Measurements from ENCODE around the gene RBMS2. TPM values are rescaled to one million over a fixed set of nuclear protein-coding genes. Genes with fewer than 3 reads are reported as not detected.

Gene RBMS2
- total RNA-seq, 1 experiment from 2014 or later = 40.8 TPM

DNA sequence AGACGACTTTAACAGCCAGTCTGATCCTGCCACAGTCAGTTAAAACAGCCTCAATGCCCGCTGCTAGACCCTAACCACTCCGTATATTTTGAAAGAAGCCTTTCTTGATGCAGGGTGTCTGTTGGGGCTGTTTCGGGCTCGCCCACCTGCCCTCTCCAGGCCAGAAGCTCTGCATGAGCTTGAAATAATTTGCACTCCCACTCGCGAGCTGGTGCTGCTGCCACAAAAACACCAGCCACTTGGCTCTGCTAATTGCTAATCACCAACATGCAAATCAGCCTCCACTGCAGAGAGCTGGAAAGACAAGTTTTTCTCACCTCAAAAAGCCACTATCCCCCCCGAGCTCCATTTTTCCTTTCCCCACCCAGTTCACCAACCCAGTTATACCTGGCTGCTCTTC lies 93.0 kb downstream of the RBMS2 start:
- peaks cover 65 to 69% of the 10 kb centered on the region in 2 experiments; a peak in 3 of 4 replicates for H3K36me3 ChIP-seq (ENCODE audit: control insufficient read depth in 1 of 2, insufficient read depth in 2 of 2, low read length in 2 of 2)
- no TSS peak for BruUV-seq (replicated peaks)
- intact Hi-C loops (cut with micrococcal nuclease) = no loop called here
- H3K9ac ChIP-seq (ENCODE audit: low read length) = no peak overlapping the region
- H3K27ac ChIP-seq (ENCODE audit: low read depth, low read length) = no peak overlapping the region
- ChIA-PET RAD21 (ENCODE audit: low non-redundant PET in 1 of 2, low total read pairs in 2 of 2, uncharacterized antibody in 2 of 2, unreplicated experiment in 2 of 2) (no interaction called here), CTCF (no interaction called here), POLR2A (no interaction called here)
- 0 out of 2 replicates have a peak, but pooled peaks cover 3% of the 10 kb centered on the region for H4K20me1 ChIP-seq (ENCODE audit: insufficient read depth)
- H3K9me2 ChIP-seq (ENCODE audit: insufficient read depth) = no peaks in the 10 kb centered on the region
- TF ChIP-seq CEBPB (IDR thresholded peaks at IDR 0.05; ENCODE audit: low read depth) (no peak), EZH2phosphoT487 (IDR thresholded peaks at IDR 0.05; ENCODE audit: borderline replicate concordance) (no peak), JUND (IDR thresholded peaks at IDR 0.05) (no peak), SP1 (IDR thresholded peaks at IDR 0.05; ENCODE audit: low read depth) (no peak), ELF1 (IDR thresholded peaks at IDR 0.05; ENCODE audit: borderline replicate concordance, low read depth) (no peak), SIN3A (IDR thresholded peaks at IDR 0.05; ENCODE audit: low read depth) (no peak), TCF7L2 (IDR thresholded peaks at IDR 0.05; ENCODE audit: borderline replicate concordance, extremely low read depth, insufficient read depth, insufficient read length) (no peak), EZH2 (IDR thresholded peaks at IDR 0.05) (no peak), ZFX (IDR thresholded peaks at IDR 0.05) (no peak), ZNF274 (IDR thresholded peaks at IDR 0.05; ENCODE audit: low read depth, low read length) (no peak), EGR1 (IDR thresholded peaks at IDR 0.05; ENCODE audit: low read depth) (no peak), CBX3 (IDR thresholded peaks at IDR 0.05; ENCODE audit: low read depth) (no peak), POLR2A (IDR thresholded peaks at IDR 0.05; ENCODE audit: borderline replicate concordance, extremely low read depth, insufficient read depth, insufficient read length) (no peak), POLR2AphosphoS5 (IDR thresholded peaks at IDR 0.05; ENCODE audit: low read depth, low read length) (no peak), SRF (IDR thresholded peaks at IDR 0.05; ENCODE audit: low read depth) (no peak)
- TF ChIP-seq, protein P1, sequence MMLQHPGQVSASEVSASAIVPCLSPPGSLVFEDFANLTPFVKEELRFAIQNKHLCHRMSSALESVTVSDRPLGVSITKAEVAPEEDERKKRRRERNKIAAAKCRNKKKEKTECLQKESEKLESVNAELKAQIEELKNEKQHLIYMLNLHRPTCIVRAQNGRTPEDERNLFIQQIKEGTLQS (IDR thresholded peaks at IDR 0.05) = no peak
- TF ChIP-seq, protein P2, sequence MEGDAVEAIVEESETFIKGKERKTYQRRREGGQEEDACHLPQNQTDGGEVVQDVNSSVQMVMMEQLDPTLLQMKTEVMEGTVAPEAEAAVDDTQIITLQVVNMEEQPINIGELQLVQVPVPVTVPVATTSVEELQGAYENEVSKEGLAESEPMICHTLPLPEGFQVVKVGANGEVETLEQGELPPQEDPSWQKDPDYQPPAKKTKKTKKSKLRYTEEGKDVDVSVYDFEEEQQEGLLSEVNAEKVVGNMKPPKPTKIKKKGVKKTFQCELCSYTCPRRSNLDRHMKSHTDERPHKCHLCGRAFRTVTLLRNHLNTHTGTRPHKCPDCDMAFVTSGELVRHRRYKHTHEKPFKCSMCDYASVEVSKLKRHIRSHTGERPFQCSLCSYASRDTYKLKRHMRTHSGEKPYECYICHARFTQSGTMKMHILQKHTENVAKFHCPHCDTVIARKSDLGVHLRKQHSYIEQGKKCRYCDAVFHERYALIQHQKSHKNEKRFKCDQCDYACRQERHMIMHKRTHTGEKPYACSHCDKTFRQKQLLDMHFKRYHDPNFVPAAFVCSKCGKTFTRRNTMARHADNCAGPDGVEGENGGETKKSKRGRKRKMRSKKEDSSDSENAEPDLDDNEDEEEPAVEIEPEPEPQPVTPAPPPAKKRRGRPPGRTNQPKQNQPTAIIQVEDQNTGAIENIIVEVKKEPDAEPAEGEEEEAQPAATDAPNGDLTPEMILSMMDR (IDR thresholded peaks at IDR 0.05 in 2 of 3, conservative IDR thresholded peaks at IDR 0.05 in 1 of 3; ENCODE audit: borderline replicate concordance in 1 of 3, insufficient read depth in 1 of 3, low read depth in 2 of 3, low read length in 2 of 3) = no peak
- TF ChIP-seq, protein P3, sequence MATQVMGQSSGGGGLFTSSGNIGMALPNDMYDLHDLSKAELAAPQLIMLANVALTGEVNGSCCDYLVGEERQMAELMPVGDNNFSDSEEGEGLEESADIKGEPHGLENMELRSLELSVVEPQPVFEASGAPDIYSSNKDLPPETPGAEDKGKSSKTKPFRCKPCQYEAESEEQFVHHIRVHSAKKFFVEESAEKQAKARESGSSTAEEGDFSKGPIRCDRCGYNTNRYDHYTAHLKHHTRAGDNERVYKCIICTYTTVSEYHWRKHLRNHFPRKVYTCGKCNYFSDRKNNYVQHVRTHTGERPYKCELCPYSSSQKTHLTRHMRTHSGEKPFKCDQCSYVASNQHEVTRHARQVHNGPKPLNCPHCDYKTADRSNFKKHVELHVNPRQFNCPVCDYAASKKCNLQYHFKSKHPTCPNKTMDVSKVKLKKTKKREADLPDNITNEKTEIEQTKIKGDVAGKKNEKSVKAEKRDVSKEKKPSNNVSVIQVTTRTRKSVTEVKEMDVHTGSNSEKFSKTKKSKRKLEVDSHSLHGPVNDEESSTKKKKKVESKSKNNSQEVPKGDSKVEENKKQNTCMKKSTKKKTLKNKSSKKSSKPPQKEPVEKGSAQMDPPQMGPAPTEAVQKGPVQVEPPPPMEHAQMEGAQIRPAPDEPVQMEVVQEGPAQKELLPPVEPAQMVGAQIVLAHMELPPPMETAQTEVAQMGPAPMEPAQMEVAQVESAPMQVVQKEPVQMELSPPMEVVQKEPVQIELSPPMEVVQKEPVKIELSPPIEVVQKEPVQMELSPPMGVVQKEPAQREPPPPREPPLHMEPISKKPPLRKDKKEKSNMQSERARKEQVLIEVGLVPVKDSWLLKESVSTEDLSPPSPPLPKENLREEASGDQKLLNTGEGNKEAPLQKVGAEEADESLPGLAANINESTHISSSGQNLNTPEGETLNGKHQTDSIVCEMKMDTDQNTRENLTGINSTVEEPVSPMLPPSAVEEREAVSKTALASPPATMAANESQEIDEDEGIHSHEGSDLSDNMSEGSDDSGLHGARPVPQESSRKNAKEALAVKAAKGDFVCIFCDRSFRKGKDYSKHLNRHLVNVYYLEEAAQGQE (IDR thresholded peaks at IDR 0.05; ENCODE audit: low read depth) = no peak
- TF ChIP-seq, protein P4, sequence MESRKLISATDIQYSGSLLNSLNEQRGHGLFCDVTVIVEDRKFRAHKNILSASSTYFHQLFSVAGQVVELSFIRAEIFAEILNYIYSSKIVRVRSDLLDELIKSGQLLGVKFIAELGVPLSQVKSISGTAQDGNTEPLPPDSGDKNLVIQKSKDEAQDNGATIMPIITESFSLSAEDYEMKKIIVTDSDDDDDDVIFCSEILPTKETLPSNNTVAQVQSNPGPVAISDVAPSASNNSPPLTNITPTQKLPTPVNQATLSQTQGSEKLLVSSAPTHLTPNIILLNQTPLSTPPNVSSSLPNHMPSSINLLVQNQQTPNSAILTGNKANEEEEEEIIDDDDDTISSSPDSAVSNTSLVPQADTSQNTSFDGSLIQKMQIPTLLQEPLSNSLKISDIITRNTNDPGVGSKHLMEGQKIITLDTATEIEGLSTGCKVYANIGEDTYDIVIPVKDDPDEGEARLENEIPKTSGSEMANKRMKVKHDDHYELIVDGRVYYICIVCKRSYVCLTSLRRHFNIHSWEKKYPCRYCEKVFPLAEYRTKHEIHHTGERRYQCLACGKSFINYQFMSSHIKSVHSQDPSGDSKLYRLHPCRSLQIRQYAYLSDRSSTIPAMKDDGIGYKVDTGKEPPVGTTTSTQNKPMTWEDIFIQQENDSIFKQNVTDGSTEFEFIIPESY (IDR thresholded peaks at IDR 0.05; ENCODE audit: extremely low read depth, insufficient replicate concordance, low read length) = no peak
- TF ChIP-seq, protein P5, sequence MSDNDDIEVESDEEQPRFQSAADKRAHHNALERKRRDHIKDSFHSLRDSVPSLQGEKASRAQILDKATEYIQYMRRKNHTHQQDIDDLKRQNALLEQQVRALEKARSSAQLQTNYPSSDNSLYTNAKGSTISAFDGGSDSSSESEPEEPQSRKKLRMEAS (IDR thresholded peaks at IDR 0.05) = no peak
- H3K4me2 ChIP-seq (ENCODE audit: low read length) = no peak overlapping the region
- no peaks in the 10 kb centered on the region for H3K27me3 ChIP-seq (ENCODE audit: insufficient read depth, low read length)
- no peak overlapping the region for H3K4me3 ChIP-seq (replicated peaks in 1 of 2; ENCODE audit: low read depth in 1 of 2, low read length in 2 of 2)
- H3K79me2 ChIP-seq (ENCODE audit: insufficient read depth, low read length) = peaks cover 26% of the 10 kb centered on the region
- H2AFZ ChIP-seq (ENCODE audit: low read depth, low read length, poor library complexity, severe bottlenecking) = no peak overlapping the region
- no peak for ATAC-seq
- no peaks in the 10 kb centered on the region for H3K9me3 ChIP-seq (ENCODE audit: control insufficient read depth in 1 of 2, insufficient read depth in 1 of 2, low read depth in 1 of 2, low read length in 2 of 2)
- no peak for DNase-seq (ENCODE audit: low read depth, low spot score)
- no peaks in the 10 kb centered on the region for H3K4me1 ChIP-seq (ENCODE audit: control insufficient read depth in 1 of 2, insufficient read depth in 2 of 2, low read length in 2 of 2)
